ENCODE measurements around the gene LIPN.
A peak's percentile ranks its signal among the peaks of the same experiment; 100 is the strongest.

The LIPN gene

DNA sequence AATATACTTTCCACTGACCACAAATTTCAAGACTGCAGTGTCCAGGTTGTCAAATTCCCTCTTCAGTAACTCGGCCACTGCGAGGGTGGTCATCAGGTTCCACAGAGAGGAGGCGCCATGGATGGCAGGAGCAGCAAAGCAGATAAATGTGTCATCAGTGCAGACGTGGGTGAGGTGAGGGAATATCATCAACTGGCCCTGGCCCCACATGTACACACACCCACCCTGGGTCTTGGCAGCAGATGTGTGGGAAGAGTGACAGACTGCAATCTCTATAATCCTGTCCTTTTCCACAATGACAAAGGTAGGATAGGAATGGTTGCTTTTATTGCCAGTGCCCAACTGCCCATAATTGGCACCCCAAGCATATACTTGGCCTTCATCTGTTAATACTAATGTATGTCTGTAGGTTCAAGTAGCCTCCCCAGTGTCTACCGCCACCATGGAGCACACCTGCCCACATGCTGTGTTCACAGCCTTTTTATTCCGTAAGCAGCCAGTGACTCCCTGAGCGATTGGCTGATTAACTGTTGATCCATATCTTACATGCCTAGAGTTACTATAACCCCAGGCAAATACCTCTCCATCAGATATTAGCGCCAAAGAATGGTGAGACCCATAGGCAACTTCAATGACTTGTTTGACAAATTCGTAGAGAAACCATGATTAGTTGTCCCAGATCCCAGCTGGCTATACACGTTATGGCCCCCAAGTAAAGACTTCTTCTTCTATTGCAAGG, 26.4 kb downstream of the LIPN start:
- DNase-seq = no peak

DNA sequence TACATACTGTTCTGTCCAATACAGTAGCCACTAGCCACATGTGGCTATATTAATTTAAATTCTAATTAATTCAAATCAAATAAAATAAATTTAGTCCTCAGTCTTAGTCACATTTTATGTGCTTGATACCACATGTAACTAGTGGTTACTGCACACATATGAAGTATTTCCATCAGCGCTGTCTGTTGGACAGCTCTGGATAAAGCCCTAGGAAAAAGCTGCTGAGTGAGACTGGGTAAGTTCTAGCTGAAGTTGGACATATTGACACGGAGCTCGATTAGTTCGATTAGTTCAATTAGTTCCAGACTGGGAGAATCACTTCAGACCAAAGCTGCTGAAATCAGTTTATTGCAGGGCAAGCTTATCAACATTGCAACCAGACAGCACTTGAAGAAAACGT, 27.6 kb downstream of the LIPN start:
- DNase-seq = no peak

DNA sequence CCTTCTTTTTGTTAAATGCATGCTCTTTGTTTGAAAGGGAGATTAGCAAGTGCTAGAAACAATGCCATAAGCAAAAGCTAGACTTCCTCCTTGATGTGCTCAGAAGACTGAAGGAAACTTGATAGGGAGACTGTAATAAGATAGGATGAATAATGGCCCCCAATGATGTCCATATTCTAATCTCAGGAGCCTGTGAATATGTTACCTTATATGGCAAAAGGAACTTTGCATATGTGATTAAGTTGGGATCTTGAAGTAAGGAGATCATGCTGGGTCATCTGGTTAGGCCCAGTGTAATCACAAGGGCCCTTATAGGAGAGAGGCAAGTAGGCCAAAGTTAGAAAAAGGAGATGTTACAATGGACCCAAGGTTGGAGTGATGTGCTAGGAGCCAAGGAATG, 29.1 kb downstream of the LIPN start:
- DNase-seq = no peak

DNA sequence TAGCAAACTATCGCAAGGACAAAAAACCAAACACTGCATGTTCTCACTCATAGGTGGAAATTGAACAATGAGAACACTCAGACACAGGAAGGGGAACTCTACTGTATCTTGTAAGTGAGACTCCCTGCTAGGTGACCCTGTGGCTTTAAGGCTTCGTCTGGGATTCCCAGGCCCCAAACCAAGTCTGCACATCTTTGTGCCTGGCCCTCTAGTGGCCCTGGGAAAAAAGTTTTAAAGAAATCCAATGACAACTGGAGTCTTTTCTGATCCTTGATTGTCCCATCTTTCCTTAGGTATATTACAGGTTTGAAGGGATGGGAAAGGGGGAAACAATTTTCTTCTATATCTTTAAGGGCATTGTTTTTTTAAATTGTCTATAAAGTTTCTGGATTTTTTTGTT, 32.1 kb downstream of the LIPN start:
- DNase-seq = no peak

DNA sequence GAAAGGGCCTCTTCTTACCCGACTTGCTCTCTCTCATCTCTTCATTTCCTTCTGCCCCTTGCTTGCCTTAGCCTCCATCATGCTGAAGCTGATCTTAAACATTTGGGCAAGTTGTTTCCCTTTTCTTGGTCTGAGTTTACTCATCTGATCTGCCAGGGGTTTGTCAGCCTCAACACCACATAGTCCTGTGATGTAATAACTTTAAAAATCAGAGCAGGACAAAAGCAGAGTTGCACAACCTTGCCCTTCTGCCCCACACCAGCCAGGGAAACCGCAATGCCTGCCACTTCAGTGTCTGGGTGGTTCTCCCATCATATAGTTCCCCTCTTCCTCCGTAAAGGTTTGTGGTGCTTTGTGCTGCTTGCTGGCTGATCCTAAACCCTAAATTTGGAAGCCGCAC, 32.8 kb downstream of the LIPN start:
- DNase-seq = no peak

DNA sequence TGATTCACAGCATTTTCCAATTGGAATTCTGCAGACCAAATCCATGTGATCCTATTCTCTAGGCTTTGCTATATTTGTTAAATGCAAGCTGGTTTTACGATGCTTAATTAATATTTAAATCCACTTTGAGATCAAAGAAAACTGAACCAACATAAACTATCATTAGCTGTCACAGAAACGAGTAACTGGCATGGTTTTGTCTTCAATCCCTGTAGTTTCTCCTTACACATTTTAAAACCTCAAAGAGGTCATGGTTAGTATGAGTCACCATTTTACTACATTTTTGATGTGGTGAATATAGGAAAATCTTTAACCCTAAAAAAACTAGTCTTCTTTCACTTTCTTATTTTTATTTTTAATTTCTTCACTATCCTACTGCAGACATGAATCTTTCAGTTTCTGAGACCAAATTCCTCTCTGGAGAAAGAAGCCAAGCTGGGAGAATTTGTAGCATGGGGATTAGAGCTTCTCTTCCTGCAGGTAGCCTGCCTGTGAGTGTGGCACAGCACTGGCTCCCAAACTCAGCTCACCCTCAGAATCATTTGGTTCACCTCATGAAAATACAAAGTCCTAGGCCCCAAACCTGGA, 34.0 kb downstream of the LIPN start:
- DNase-seq = no peak

DNA sequence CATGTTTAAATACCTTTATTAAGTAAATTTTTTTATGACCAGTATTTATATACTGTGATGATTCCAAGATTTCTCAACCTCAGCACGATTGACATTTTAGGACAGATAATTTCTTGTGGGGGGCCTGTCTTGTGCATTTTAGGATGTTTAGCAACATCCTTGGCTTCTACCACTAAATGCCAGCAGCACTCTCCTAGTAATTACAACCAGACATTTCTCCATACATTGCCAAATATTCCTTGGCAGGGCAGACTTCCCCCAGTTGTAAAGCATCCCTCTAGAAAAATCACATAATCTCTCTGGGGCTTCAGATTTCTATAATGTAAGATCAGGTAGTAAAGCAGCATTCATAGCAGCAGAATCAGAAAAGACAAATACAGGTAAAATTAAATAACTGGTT, 34.9 kb downstream of the LIPN start:
- no peak for DNase-seq

DNA sequence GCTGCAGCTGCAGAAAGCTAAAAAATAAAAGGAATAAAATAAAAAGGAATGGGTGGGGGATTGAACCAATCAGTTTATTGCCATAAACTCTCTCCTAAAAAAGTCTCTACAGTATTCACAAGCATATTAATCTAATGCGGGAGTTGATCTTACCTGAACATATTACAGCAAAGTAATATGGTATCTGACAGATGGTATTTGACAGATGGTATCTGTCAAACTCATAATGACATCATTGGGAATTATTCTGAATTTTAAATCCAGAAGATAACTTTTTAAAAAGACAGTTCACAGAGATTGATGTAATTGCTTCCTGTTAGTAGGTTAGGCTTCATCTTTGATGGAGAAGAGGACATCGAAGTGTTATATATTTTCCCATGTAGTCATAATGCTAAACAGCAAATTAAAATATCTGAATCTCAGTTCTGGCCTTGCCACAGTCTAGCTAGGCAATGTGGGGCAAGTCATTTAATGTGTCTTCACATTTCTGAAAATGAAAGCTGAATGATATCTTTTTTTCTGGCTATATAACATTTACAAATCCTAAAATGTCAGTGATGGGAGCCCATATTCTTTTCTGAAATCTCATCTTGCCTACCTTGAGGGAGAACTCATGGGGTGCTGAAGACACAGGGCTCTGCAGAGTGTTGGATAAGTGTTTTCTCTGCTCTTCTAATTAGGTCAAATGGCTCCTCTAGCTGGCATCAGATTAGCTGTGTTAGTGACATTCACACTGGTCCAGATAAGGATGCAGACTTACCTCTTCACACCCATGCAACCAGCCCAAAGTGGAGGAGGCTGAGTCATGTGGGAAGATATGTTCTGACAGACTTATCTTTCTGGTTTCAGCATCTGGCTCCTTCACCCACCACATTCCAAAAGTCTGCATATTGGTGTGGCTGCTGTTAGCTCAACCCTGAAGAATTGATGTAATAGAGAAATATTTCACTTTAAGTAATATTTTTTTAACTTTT, 40.6 kb downstream of the LIPN start:
- DNase-seq = peak; percentile 45

DNA sequence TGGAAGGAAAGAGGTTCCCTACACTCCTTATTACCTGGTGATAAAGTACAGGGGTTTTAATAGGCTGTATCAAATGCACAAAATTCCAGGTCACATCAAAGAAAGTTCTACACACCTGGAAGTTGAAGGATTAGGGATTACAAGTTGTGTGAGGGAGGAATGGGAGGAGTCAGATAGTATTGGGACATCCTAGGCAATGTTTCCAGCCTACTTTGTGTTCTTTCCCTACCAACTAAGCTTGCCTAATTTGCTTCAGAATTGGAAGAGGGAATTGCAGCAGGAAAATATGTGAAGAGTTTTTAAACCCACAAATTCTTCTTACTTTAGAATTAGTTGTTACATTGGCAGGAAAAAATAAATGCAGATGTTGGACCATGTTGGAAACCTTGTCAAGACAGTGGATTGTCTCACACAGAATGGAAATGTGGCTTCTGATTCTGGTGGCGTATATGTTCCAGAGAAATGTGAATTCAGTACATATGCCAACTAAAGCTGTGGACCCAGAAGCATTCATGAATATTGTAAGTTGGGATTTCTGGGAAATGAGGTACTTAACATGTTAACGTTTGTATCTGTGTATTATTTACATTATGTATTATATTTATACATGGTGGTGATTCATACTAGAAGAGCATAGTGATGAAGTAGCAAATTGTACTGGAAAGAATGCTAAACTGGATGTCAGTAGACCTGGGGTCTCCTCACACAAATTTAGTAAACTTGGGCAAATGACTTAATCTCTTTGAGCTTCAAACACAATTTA, 42.9 kb downstream of the LIPN start, which contains the start of gene LIPM:
LIPM (plus strand) TSS at position 208 of the 763 bp plus-strand sequence; CDS start at position 375, 167 bp downstream.
- no peak for DNase-seq

DNA sequence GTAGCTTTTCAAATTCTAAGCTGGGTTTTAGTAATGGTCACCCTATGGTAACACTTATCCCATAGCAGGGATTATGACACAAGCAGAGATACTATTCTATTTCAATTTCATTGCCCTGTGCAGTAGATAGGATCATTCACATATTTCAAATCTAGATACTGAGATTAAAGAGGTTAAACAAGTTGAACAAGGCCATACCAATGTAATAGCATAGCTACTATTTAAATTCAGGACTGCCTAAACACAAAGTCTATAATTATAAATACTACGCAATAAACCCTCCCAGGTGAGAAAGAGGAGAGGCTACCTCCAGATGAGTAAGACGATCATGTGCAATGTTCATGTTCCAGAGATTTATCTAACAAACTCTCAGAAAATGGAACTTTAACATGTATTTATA, 43.8 kb downstream of the LIPN start:
- DNase-seq = no peak

DNA sequence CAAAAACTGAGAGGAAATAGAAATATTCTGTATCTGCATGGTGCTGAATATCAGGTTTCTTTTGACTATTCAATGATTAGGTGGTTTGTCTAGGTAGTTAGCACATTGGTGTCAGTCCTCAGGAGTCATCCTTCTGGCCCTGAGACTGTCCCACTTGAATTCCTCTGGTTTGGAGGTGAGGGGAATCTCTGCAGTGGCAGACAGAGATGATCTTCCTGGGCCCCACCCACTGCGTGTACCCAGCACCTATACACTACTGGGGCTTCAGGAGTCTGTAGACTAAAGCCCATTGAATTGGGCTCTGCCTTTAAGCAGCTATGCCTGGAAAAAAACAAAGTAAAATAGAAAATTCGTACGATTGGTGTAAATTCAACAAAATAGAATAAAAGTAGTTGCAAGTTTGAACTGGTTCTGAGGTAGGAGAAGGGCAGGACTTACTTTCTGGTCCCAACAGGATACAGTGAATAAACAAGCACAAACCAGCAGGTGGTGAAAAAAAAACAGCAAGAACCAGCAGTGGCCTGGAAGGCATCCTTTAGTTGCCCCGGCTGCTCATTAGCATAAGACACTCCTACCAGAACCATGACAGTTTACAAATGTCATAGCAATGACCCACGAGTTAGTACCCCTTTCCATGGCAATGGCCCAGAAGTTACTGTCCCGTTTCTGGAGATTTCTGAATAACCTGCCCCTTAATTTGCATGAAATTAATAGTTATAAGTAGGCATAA, 44.4 kb downstream of the LIPN start:
- DNase-seq = no peak

DNA sequence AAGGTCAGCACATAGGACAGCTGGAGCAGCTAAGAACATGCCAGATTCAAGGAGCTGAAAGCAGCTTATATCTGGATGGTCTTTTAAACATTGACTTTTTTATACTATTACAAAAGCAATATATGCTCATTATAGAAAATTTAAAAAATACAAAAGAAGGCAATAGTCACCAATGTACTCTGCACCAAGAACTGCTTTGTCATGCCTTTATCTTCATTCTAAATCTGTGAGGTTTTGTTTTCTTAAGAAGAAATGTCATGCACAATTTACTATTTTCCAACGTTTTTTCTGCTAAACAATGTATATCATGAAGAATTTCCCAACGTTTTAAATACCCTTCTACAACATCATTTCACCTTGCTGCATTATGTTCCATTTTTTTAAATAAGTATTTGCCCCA, 45.5 kb downstream of the LIPN start:
- no peak for DNase-seq

DNA sequence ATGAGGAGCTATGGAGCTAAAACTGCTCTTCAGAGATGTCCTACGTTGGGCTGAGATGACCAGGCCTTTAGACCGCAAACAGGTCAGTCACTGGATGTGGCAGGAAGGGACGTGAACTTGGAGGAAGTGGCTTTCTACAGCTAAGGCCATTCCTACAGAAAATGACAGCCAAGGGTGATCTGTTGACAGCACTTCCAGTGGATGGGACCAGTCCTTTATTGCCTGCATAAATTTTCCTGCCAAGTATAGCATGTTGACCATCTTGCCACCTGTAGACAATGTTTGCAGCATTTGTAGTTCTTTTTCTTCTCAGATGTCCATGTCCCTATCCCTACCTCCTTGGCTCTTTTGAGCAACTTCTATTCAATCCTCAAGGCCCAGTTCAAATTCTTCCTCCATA, 46.1 kb downstream of the LIPN start:
- no peak for DNase-seq

DNA sequence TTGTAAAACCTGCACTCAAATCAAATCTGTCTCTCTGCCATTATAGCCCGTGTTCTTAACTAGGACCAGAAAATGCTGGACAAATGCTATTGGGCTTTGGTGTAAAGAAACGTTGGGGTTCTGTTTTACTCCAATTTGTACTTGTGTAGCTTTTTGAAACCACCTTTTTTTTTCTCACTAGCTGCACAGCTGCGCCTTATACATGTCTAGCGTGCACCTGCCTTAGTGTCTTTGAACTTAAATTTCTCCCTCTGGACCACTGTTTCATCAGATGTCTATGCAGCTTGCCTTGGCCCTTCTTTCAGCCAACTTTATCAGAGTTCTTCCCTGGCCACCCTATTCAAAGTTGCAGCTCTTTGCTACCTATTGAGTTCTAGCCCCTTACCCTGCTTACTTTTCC, 49.8 kb downstream of the LIPN start:
- no peak for DNase-seq

DNA sequence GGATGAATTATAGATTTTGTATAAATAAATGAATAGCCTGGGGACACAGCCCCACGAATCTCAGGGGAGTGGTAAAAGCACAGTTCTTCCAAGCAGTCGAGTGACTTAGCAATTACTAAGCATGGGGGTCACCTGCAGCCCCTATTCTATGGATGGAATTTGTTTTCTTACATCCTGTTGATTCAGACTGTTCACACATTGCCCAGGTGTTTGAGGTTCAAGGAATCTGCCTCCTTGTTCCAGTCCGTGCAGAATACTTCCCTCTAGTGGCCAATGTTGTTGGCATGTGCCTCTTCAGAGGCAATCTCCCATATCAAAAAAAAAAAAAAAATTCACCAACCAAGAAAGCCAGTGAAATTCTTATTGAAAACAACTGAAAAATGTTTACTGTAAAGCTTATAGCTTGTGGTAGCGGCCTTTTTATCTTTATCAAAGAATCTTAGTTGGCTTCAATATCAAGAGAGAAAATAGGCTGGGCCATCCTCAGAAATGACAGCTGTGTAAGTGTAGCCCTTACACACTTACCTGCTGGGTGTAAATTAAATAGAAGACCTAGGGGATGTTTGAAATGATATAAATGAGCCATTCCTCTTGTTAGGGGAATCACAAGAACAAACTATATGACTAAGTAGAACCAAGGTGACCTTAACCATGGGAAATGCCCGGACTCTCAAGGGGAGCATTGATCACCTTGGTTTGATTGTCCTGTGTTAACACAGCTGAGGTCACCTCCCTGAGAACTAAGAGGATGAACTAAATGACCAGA, 50.6 kb downstream of the LIPN start:
- peak; percentile 42 for DNase-seq

DNA sequence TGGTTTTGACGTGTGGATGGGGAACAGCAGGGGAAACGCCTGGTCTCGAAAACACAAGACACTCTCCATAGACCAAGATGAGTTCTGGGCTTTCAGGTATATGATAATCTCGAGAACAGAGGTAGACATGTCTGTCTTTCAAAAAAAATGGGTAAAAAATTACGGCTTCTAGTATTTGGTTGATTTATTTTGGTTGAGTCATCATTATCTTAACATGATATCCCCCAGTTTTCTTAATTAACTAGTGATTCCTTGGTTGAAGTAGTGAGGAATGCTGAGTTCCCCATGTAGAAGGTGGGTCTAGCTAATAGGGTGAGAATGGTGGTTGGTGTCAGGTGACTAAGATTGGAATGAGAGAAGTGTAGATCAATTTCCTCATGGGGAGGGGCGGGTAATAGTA, 53.4 kb downstream of the LIPN start:
- no peak for DNase-seq

DNA sequence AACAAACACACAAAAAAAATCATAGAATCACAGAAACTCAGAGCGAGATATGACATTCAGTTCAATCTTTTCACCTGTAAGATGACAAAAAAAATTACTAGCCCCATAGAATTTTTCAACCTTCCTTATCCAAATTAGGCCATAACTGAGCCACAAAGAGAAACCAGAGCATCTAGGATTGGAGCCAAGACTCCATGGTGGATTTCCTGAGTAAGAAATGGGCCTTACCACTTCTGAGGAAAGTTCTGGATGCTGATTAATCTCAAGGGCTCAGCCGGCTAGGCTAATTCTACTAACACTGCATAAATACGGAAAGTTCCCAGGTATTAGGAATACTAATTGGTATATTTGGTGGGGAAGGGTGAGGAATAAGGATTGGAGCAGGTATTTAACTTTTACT, 59.5 kb downstream of the LIPN start:
- DNase-seq = no peak

DNA sequence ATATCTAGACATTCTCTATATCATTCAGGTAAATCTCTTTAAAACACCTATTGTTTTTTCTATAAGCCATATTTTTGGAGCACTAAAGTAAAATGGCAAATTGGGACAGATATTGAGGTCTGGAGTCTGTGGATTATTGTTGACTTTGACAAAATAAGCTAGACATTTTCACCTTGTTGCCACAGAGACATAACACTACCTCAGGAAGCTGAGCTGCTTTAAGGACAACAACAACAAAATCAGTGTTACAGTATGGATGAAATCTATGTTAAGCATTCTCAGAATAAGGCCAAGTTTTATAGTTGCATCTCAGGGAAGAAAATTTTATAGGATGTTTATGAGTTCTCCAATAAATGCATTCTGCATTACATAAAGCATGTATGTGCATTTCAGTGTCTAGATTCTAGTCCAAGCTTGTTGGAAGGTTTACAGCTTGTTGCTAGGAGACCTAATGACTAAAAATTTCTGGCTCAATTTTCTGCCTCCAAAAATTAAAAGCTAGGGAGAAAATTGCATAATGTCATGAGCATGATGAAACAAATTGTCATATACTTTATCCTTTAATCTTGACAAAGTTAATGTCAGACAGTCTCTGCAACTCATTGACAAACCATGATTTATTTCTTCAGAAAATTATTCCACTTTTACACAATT, 61.1 kb downstream of the LIPN start:
- no peak for DNase-seq

DNA sequence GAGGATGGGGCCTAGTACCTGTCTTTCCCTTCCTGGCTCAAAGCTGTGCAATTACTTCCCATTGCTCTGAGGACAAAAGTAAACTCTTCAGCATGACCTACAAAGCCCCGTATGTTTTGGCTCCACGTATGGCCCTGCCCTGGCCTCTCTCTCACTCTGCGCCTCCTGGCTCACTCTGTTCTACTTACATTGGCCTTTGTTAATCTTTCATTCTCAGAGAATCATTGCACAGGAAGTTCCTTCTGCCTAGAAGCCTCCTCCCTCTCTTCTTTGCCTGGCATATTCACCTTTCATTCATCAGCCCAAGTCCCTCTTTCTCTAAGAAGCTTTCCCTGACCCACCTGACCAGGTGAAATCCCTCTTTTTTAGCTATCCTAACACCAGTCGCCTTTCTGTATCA, 66.6 kb downstream of the LIPN start:
- no peak for DNase-seq

DNA sequence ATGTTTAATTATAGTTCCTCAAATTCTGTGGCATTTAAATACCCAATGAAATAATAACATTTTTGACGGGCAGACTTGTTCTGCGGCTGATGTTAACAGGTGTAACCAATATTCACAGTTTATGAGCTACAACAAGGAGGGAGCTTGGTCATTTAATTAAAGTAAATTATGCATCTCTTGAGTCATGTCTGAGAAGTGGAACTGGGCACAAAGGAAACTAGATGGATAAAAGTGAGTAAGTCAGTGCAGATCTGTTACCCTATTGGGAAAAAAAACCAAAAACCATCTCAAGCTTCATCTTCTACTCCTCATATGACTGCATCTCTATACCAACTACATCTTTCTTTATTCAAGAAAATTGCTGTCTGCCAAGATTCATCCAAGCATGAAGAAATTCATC, 67.9 kb downstream of the LIPN start:
- no peak for DNase-seq

DNA sequence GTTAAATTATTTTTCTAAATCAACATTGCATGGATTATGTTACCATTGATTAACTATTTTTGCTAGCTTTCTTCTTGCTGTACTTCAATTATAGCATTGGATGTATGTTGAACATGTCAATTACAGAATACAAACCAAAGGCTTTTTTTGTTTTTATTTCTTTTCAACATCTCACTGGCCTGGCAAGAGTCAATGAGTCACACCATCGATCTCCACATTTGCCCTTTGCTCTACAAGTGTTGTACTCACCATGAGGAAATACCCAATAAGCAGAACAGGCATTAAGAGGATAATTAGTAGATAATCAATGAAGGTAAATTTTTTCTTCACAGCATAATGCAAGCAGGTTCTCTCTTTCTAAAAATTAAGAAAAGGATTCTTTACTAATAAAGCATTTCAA, 68.5 kb downstream of the LIPN start:
- DNase-seq = no peak
